GM21576 (cell line): Measurements from ENCODE around the gene SVOPL.

Source experiments
- ATAC-seq: cut with Tn5 transposase; IDR thresholded peaks from one replicate; pipeline ENCODE4 v1.9.1; 2021; ENCODE audit warnings: mild to moderate bottlenecking, moderate library complexity; ENCODE audit not compliant: unreplicated experiment

Gene SVOPL

DNA sequence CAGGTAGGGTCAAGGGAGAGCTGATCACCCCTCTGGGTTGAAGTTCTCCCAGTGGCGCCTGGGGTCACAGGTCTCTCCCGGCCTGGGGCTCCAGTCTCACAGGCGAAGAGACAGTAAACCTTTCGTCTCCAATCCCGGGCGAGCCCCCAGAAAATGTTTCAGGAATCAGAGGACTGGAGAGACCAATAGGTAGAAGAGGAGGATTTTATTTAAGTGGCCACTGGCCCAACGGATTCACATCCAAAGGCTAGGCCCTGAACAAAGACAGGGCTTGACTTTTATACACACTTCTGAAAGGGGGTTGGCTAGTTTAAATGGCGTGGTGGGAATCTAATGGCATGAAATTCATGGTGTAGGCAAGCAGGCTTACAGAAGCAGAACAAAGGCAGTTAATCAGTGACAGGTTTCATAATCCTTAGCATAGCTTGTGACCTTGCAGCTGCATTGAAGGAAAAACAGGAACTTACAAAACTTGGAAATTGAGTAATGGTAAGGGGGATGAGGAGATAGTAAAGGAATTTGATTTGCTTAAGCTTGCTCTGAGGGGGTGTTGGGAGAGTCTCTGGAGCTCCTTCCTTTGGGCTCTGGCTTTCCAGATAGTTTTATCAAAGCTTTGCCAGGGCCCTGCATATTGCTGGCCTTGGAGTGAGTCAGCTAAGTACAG, 135.6 kb downstream of the SVOPL start:
- no peak for ATAC-seq

DNA sequence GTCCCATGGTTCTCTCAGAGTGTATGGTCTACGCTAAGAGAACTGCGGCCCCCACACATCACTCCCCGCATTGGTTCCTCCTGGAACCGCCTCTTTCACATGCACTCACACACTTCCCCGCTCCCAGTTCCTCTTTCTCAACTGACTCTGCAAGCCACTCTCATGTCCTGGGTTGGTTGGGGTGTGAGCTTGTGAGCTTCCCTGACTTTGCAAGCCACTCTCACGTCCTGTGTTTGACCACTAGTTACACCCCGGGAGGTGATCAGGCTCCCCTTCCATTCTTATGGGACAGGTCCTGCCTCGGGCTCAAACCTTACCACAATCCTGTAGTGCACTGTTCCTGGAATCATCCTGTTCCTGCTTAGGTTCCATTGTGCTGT, 136.1 kb downstream of the SVOPL start:
- ATAC-seq: no peak

- ATAC-seq: no peak
Observed at GRCh38 chr7:138564365-138564764, 136.8 kb downstream of the SVOPL start.

DNA sequence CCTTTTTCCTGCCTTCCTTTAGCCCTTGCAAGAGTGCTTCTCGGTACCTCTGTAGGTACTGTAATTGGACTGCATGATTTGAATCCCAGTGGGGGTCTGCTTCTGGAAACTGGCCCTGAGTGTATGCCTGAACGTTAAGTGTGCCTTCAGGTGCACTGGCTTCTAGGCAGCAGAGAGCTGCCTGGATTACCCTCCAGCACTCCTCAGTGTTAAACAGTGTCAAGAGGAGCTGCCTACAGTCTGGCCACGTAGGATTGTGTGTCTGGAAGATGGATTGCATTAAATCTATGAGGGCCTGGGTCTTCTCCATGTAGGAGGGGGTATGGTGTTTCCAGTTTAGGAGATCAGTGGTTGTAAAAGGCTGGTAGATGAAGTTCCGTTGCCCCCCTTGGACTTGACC, 137.4 kb downstream of the SVOPL start:
- ATAC-seq: no peak

- no peak for ATAC-seq
Observed at GRCh38 chr7:138559448-138559847, 141.7 kb downstream of the SVOPL start.

DNA sequence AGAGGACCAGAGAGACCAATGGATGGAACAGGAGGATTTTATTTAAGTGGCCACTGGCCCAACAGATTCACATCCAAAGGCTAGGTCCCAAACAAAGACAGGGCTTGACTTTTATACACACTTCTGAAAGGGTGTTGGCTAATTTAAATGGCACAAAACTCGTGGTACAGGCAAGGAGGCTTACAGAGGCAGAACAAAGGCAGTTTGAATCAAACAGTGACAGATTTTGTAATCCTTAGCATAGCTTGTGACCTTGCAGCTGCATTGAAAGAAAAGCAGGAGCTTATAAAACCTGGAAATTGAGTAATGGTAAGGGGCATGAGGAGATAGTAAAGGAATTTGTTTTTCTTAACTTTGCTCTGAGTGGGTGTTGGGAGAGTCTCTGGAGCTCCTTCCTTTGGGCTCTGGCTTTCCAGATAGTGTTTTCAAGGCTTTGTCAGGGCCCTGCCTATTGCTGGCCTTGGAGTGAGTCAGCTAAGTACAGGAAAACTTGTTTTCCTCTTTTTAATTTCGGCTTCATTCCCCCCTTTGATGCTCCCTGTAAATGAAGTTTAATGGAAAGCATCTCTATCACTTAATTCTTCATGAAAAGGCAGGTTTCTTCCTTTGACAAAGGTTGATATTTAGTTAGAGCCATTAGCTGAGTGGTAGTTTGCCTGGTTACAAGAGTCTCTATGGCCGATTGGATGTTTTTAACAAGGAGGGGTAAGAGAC, 144.2 kb downstream of the SVOPL start:
- ATAC-seq: no peak

DNA sequence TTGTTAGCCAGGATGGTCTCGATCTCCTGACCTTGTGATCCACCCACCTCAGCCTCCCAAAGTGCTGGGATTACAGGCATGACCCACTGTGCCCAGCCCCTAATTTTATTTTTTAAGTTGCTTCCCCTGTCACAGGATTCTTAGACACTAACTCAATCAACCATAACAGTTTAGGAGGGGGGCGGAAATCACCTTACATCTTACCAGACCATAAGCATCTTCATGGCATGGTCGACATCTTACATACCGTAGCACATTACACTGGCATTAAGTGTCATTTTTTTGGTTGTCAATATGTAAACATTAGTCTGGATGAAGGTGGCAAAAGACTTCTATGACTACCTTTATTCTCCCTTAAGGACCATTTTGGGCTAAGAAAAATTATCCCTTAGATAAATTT, 145.5 kb downstream of the SVOPL start:
- no peak for ATAC-seq

DNA sequence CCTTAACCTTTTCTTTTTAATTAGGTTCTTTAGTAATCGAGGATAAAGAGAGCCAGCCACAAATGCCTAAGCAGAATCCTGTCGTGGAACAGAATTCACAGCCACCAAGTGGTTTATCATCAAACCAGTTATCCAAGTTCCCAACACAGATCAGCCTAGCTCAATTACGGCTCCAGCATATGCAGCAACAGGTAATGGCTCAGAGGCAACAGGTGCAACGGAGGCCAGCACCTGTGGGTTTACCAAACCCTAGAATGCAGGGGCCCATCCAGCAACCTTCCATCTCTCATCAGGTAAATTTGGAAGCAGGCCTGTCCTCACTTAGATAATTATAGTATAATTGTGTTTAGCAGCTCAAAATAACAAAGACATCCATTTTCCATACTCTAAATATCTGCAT, 146.5 kb downstream of the SVOPL start:
- ATAC-seq: no peak

- no peak for ATAC-seq
Observed at GRCh38 chr7:138553805-138554204, 147.4 kb downstream of the SVOPL start.

DNA sequence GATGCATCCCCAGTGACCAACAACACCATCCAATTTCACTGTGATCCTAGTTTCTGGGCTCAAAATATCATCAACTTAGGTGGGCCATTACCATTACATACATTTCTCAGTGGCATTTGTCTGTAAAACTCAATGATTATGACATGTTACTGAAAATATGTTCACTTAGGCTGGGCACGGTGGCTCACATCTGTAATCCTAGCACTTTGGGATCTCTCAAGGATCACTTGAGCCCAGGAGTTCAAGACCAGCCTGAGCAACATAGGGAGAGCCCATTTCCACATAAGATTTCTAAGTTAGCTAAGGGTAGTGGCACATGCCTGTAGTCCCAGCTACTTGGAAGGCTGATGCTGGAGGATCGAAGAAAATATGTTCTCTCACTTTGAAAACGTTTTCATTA, 150.1 kb downstream of the SVOPL start:
- ATAC-seq: no peak

GRCh38 chr7:138550337-138550736, 150.8 kb downstream of the SVOPL start:
- no peak for ATAC-seq

- no peak for ATAC-seq
Observed at GRCh38 chr7:138549082-138549481, 152.1 kb downstream of the SVOPL start.

GRCh38 chr7:138546829-138547228, 154.3 kb downstream of the SVOPL start:
- no peak for ATAC-seq

DNA sequence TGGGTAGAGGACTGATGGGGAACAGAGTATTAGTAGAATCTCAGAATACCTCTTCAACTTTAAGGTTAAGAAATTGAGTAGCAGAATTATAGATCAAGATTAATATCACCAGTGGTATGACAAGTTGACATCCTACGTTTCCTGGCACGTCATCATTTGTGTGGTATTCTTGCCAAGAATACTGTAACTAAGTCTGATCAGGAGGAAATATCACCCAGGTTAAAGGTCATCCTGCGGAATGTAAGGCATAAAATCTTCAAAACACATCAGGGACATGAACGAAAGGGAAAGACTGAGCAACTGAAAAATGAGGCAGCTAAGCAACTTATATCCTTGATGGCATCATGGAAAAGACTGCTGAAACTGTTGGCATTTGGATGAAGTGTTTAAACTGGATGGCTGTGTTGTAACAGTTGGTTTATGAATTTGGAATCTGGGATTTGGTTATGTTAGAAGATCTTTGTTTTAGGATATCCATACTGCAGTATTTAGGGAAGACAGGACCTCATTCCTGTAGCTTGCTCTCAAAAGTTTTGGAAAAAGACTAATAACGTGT, 155.0 kb downstream of the SVOPL start:
- no peak for ATAC-seq

GRCh38 chr7:138545123-138545522, 156.0 kb downstream of the SVOPL start:
- no peak for ATAC-seq
